Measurements from ENCODE around the gene KCNG4.

KCNG4 gene

GRCh38 chr16:84178146-84178765, 61.6 kb downstream of the KCNG4 start:
- no peak for TF ChIP-seq EZH2phosphoT487 (IDR thresholded peaks at IDR 0.05; ENCODE audit: borderline replicate concordance)
- TF ChIP-seq, protein P1, sequence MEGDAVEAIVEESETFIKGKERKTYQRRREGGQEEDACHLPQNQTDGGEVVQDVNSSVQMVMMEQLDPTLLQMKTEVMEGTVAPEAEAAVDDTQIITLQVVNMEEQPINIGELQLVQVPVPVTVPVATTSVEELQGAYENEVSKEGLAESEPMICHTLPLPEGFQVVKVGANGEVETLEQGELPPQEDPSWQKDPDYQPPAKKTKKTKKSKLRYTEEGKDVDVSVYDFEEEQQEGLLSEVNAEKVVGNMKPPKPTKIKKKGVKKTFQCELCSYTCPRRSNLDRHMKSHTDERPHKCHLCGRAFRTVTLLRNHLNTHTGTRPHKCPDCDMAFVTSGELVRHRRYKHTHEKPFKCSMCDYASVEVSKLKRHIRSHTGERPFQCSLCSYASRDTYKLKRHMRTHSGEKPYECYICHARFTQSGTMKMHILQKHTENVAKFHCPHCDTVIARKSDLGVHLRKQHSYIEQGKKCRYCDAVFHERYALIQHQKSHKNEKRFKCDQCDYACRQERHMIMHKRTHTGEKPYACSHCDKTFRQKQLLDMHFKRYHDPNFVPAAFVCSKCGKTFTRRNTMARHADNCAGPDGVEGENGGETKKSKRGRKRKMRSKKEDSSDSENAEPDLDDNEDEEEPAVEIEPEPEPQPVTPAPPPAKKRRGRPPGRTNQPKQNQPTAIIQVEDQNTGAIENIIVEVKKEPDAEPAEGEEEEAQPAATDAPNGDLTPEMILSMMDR (conservative IDR thresholded peaks at IDR 0.05; ENCODE audit: low read length): no peak
- H4K20me1 ChIP-seq (ENCODE audit: insufficient read depth, low read length, poor library complexity, severe bottlenecking): peaks cover under 1% of the 10 kb centered on the region

DNA sequence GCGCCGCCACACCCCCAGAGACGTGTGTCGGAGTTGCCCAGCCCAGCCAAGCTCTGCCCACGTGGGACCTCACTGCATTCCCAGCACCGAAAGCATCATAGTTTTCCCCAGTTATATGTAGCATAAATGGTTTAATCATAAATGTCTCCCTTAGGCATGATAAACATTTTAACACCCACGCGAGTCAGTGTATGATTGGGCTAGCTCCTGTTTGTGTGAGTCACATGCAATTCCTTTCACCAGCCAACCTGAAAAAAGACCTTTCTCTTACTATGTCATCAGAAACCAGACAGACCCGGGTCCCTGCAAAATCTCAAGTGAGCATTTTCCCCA, 62.1 kb downstream of the KCNG4 start:
- Histone ChIP-seq H3K27me3 (ENCODE audit: insufficient read depth, low read length, poor library complexity, severe bottlenecking) (no peaks in the 10 kb centered on the region), H4K20me1 (ENCODE audit: insufficient read depth, low read length, poor library complexity, severe bottlenecking) (no peaks in the 10 kb centered on the region), H3F3A (ENCODE audit: low read depth) (no peaks in the 10 kb centered on the region), H3K9ac (ENCODE audit: low read depth, low read length, poor library complexity, severe bottlenecking) (no peak overlapping the region), H3K4me3 (ENCODE audit: low read length, poor library complexity, severe bottlenecking) (no peak overlapping the region), H3K4me1 (ENCODE audit: insufficient read depth, low read length, poor library complexity, severe bottlenecking) (no peaks in the 10 kb centered on the region), H3K36me3 (ENCODE audit: insufficient read depth, low read length) (peaks cover 27% of the 10 kb centered on the region; the same call in 1 of the 2 replicates), H3K9me2 (replicated peaks; ENCODE audit: low read depth, low read length) (no peaks in the 10 kb centered on the region), H3K4me2 (ENCODE audit: low read depth, low read length, poor library complexity, severe bottlenecking) (no peak overlapping the region), H3K9me3 (ENCODE audit: insufficient read depth, low read depth, low read length) (no peaks in the 10 kb centered on the region), H2AFZ (ENCODE audit: low read length) (no peak overlapping the region), H3K79me2 (ENCODE audit: insufficient read depth, low read length) (peaks cover 5% of the 10 kb centered on the region; the same call in 1 of the 2 replicates)
- TF ChIP-seq EZH2phosphoT487 (IDR thresholded peaks at IDR 0.05; ENCODE audit: borderline replicate concordance): no peak
- TF ChIP-seq, protein P1 (conservative IDR thresholded peaks at IDR 0.05; ENCODE audit: low read length): no peak

More at GRCh38 chr16:84178146-84178765, 61.6 kb downstream of the KCNG4 start:
- peaks cover 30% of the 10 kb centered on the region; the same call in 1 of the 2 replicates for H3K36me3 ChIP-seq (ENCODE audit: insufficient read depth, low read length)
- H3K4me3 ChIP-seq (ENCODE audit: low read length, poor library complexity, severe bottlenecking): no peak overlapping the region
- no peaks in the 10 kb centered on the region for H3F3A ChIP-seq (ENCODE audit: low read depth)
- H3K4me2 ChIP-seq (ENCODE audit: low read depth, low read length, poor library complexity, severe bottlenecking): no peak overlapping the region
- H3K27me3 ChIP-seq (ENCODE audit: insufficient read depth, low read length, poor library complexity, severe bottlenecking): no peaks in the 10 kb centered on the region
- H3K9me2 ChIP-seq (replicated peaks; ENCODE audit: low read depth, low read length): no peaks in the 10 kb centered on the region
- no peak overlapping the region for H3K9ac ChIP-seq (ENCODE audit: low read depth, low read length, poor library complexity, severe bottlenecking)
- H2AFZ ChIP-seq (ENCODE audit: low read length): no peak overlapping the region
- peaks cover 10% of the 10 kb centered on the region; the same call in 1 of the 2 replicates for H3K79me2 ChIP-seq (ENCODE audit: insufficient read depth, low read length)
- no peaks in the 10 kb centered on the region for H3K9me3 ChIP-seq (ENCODE audit: insufficient read depth, low read depth, low read length)
- H3K4me1 ChIP-seq (ENCODE audit: insufficient read depth, low read length, poor library complexity, severe bottlenecking): no peaks in the 10 kb centered on the region

DNA sequence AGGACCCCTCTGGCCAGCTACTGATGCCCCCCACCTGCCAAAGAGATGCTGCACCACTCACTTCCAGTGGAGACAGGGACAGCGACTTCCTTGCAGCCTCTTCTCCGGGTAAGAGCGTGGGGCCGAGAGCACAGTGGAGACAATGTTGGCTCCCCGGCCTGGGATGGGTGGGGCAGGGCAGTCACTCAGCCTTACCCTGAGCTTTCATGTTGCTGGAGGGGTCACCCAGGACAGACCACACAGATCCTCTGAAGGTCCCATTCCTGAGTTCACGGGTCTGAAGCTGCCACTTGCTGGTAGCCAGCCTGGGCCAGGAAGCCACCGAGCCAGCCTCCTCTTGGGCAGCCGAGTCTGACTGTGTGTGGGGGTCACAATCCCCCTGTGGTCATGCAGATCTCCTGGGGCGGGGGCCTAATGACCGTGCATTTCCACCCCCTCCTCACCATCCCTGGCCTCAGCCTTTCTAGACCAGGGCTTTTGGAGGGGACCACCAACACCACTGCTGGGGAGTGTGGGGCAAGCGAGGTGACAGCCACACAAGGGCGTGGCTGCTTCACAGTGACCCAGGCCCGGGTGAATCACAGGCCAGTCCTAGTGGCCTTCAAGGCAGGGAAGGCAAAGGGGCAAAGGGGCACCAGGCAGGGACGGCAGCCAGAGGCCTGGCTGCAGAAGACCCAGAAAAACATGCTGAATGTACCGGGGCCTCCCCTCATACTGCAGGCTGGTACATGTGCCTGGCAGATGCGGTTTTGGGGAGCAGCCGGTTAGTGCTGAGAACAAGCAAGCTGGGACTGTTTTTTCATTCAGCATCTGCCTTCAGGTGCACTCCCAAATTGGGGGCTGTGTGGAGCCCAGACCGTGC, 63.4 kb downstream of the KCNG4 start:
- no peak overlapping the region for H2AFZ ChIP-seq (ENCODE audit: low read length)
- H3K4me3 ChIP-seq (ENCODE audit: low read length, poor library complexity, severe bottlenecking): no peak overlapping the region
- no peak overlapping the region for H3K4me2 ChIP-seq (ENCODE audit: low read depth, low read length, poor library complexity, severe bottlenecking)

More for the DNA sequence above, 63.4 kb downstream of the KCNG4 start:
- no peaks in the 10 kb centered on the region for H4K20me1 ChIP-seq (ENCODE audit: insufficient read depth, low read length, poor library complexity, severe bottlenecking)
- no peaks in the 10 kb centered on the region for H3K9me3 ChIP-seq (ENCODE audit: insufficient read depth, low read depth, low read length)
- no peaks in the 10 kb centered on the region for H3K79me2 ChIP-seq (ENCODE audit: insufficient read depth, low read length)
- H3K4me1 ChIP-seq (ENCODE audit: insufficient read depth, low read length, poor library complexity, severe bottlenecking): no peaks in the 10 kb centered on the region
- H3F3A ChIP-seq (ENCODE audit: low read depth): no peaks in the 10 kb centered on the region
- peaks cover 17% of the 10 kb centered on the region; the same call in 1 of the 2 replicates for H3K36me3 ChIP-seq (ENCODE audit: insufficient read depth, low read length)
- no peaks in the 10 kb centered on the region for H3K9me2 ChIP-seq (replicated peaks; ENCODE audit: low read depth, low read length)
- H3K9ac ChIP-seq (ENCODE audit: low read depth, low read length, poor library complexity, severe bottlenecking): no peak overlapping the region
- H3K27me3 ChIP-seq (ENCODE audit: insufficient read depth, low read length, poor library complexity, severe bottlenecking): no peaks in the 10 kb centered on the region
- TF ChIP-seq EZH2phosphoT487 (IDR thresholded peaks at IDR 0.05; ENCODE audit: borderline replicate concordance): no peak

All from Loucy (cell line).